Testis (tissue), 2 donors: Measurements from ENCODE around the gene CHCHD6.

ENCODE experiments used
- CTCF ChIP-seq, 3 experiments: fragments of 450-650 bp in 2 of 3; fragments of 200-600 bp in 1 of 3; sonication (generic) in 1 of 3; IDR thresholded peaks; one replicate each; pipeline ENCODE4 v1.5.1; 2016 to 2019; ENCODE audit warnings: antibody characterized with exemption in 3 of 3, mild to moderate bottlenecking in 2 of 3, moderate library complexity in 1 of 3
- POLR2A ChIP-seq: fragments of 450-650 bp; IDR thresholded peaks from one replicate; pipeline ENCODE4 v1.6.1; 2017; ENCODE audit warnings: antibody characterized with exemption, mild to moderate bottlenecking, moderate library complexity

GRCh38 chr3:126752303-126753190 lies 48.5 kb downstream of the CHCHD6 start:
- peak; percentile 79 to 88 (median 81) for TF ChIP-seq CTCF (IDR thresholded peaks at IDR 0.05)
- TF ChIP-seq POLR2A, result no peak
